ENCODE results near the gene ENDOV.

ENDOV gene

GRCh38 chr17:80380555-80381002 lies 34.4 kb upstream of the ENDOV start:
- Histone ChIP-seq H3K4ac (ENCODE audit: low read depth in 1 of 2, low read length in 2 of 2) (no peak overlapping the region), H2BK12ac (ENCODE audit: low read length in 2 of 2) (no peak overlapping the region), H2BK120ac (ENCODE audit: low read depth, low read length) (no peak overlapping the region), H3K36me3 (ENCODE audit: control insufficient read depth in 1 of 2, insufficient read depth in 2 of 2, low read depth in 1 of 2, low read length in 2 of 2) (peaks cover 75 to 100% of the 10 kb centered on the region in 2 experiments), H3K27ac (ENCODE audit: low read length, poor library complexity, severe bottlenecking) (no peak overlapping the region), H4K8ac (ENCODE audit: low read length) (no peak overlapping the region), H2BK15ac (ENCODE audit: low read depth, poor library complexity, severe bottlenecking) (no peak overlapping the region), H4K91ac (ENCODE audit: low read length) (no peak overlapping the region), H3K79me1 (replicated peaks; ENCODE audit: low read length, poor library complexity, severe bottlenecking) (peaks cover 14% of the 10 kb centered on the region), H3K9me3 (ENCODE audit: control insufficient read depth, low read length) (no peaks in the 10 kb centered on the region), H3K4me3 (ENCODE audit: insufficient read depth in 1 of 2, low read depth in 1 of 2, low read length in 2 of 2) (no peak overlapping the region), H3K23ac (ENCODE audit: low read length in 2 of 2) (no peak overlapping the region), H3K9ac (ENCODE audit: low read length) (no peak overlapping the region), H3K27me3 (ENCODE audit: control insufficient read depth in 1 of 2, insufficient read depth in 1 of 2, low read length in 2 of 2) (no peaks in the 10 kb centered on the region), H2AFZ (ENCODE audit: low read depth, low read length) (no peak overlapping the region), H2AK5ac (ENCODE audit: low read length, severe bottlenecking) (no peak overlapping the region), H3K18ac (ENCODE audit: low read depth in 1 of 2, low read length in 2 of 2) (no peak overlapping the region), H3K4me2 (ENCODE audit: low read length, poor library complexity, severe bottlenecking) (no peak overlapping the region), H3K4me1 (ENCODE audit: control insufficient read depth, insufficient read depth, low read depth, low read length) (no peaks in the 10 kb centered on the region), H2BK5ac (ENCODE audit: low read depth, low read length, poor library complexity, severe bottlenecking) (no peak overlapping the region), H3K14ac (ENCODE audit: low read length in 2 of 2) (no peak overlapping the region)
- no peak for DNase-seq
- 91% methylated on average over 21 of the region's 21 CpGs for WGBS

- no peaks in the 10 kb centered on the region for H3K4me1 ChIP-seq (ENCODE audit: control insufficient read depth, insufficient read depth, low read depth, low read length)
- WGBS = 96% methylated on average over 18 of the region's 18 CpGs
Measured at GRCh38 chr17:80381416-80381923, 33.5 kb upstream of the ENDOV start.

DNA sequence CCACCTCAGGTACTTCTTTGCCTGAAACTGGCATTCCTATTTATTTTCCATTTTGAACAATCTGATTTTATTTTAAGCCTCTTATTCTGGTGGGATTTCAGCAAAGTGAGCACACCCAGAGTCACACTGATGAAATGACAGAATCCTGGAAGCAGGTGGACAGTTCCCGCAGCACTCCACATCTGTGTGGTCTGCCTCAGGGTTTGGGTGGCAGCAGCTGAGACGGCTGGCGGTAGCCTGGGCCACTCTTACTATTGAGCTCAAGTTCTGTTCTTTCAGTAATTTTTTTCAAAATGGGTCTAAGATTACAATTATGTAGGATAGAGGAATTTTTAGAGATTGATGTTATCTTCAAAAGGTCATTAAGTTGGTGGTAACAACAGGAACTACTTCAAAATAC lies 32.5 kb upstream of the ENDOV start:
- Histone ChIP-seq H3K18ac (ENCODE audit: low read depth in 1 of 2, low read length in 2 of 2) (no peak overlapping the region), H2BK120ac (ENCODE audit: low read depth, low read length) (no peak overlapping the region), H2AK5ac (ENCODE audit: low read length, severe bottlenecking) (no peak overlapping the region), H3K9me3 (ENCODE audit: control insufficient read depth, low read length) (no peaks in the 10 kb centered on the region), H3K79me1 (replicated peaks; ENCODE audit: low read length, poor library complexity, severe bottlenecking) (peaks cover 12% of the 10 kb centered on the region), H3K23ac (ENCODE audit: low read length in 2 of 2) (no peak overlapping the region), H3K4me1 (ENCODE audit: control insufficient read depth, insufficient read depth, low read depth, low read length) (no peaks in the 10 kb centered on the region), H3K36me3 (ENCODE audit: control insufficient read depth in 1 of 2, insufficient read depth in 2 of 2, low read depth in 1 of 2, low read length in 2 of 2) (peaks cover 82 to 100% of the 10 kb centered on the region in 2 experiments), H2BK12ac (ENCODE audit: low read length in 2 of 2) (no peak overlapping the region), H2BK5ac (ENCODE audit: low read depth, low read length, poor library complexity, severe bottlenecking) (no peak overlapping the region), H3K27ac (ENCODE audit: low read length, poor library complexity, severe bottlenecking) (no peak overlapping the region), H4K91ac (ENCODE audit: low read length) (no peak overlapping the region), H4K8ac (ENCODE audit: low read length) (no peak overlapping the region), H2AFZ (ENCODE audit: low read depth, low read length) (no peak overlapping the region), H3K4me2 (ENCODE audit: low read length, poor library complexity, severe bottlenecking) (no peak overlapping the region), H3K14ac (ENCODE audit: low read length in 2 of 2) (no peak overlapping the region), H2BK15ac (ENCODE audit: low read depth, poor library complexity, severe bottlenecking) (no peak overlapping the region), H3K4ac (ENCODE audit: low read depth in 1 of 2, low read length in 2 of 2) (no peak overlapping the region), H3K27me3 (ENCODE audit: control insufficient read depth in 1 of 2, insufficient read depth in 1 of 2, low read length in 2 of 2) (no peaks in the 10 kb centered on the region), H3K4me3 (ENCODE audit: insufficient read depth in 1 of 2, low read depth in 1 of 2, low read length in 2 of 2) (no peak overlapping the region), H3K9ac (ENCODE audit: low read length) (no peak overlapping the region)
- DNase-seq = no peak
- 100% methylated on average over 3 of the region's 3 CpGs for WGBS

More at GRCh38 chr17:80381416-80381923, 33.5 kb upstream of the ENDOV start:
- Histone ChIP-seq H3K27me3 (ENCODE audit: control insufficient read depth in 1 of 2, insufficient read depth in 1 of 2, low read length in 2 of 2) (no peaks in the 10 kb centered on the region), H3K23ac (ENCODE audit: low read length in 2 of 2) (no peak overlapping the region), H3K79me1 (replicated peaks; ENCODE audit: low read length, poor library complexity, severe bottlenecking) (peaks cover 15% of the 10 kb centered on the region), H2AK5ac (ENCODE audit: low read length, severe bottlenecking) (no peak overlapping the region), H4K8ac (ENCODE audit: low read length) (no peak overlapping the region), H4K91ac (ENCODE audit: low read length) (no peak overlapping the region), H3K9me3 (ENCODE audit: control insufficient read depth, low read length) (no peaks in the 10 kb centered on the region), H3K18ac (ENCODE audit: low read depth in 1 of 2, low read length in 2 of 2) (no peak overlapping the region), H3K4ac (ENCODE audit: low read depth in 1 of 2, low read length in 2 of 2) (no peak overlapping the region), H2BK5ac (ENCODE audit: low read depth, low read length, poor library complexity, severe bottlenecking) (no peak overlapping the region), H3K4me3 (ENCODE audit: insufficient read depth in 1 of 2, low read depth in 1 of 2, low read length in 2 of 2) (no peak overlapping the region), H3K4me2 (ENCODE audit: low read length, poor library complexity, severe bottlenecking) (no peak overlapping the region), H3K36me3 (ENCODE audit: control insufficient read depth in 1 of 2, insufficient read depth in 2 of 2, low read depth in 1 of 2, low read length in 2 of 2) (peaks cover 79 to 100% of the 10 kb centered on the region in 2 experiments), H2BK15ac (ENCODE audit: low read depth, poor library complexity, severe bottlenecking) (no peak overlapping the region), H3K14ac (ENCODE audit: low read length in 2 of 2) (no peak overlapping the region), H2BK120ac (ENCODE audit: low read depth, low read length) (no peak overlapping the region), H2BK12ac (ENCODE audit: low read length in 2 of 2) (no peak overlapping the region), H3K27ac (ENCODE audit: low read length, poor library complexity, severe bottlenecking) (no peak overlapping the region), H2AFZ (ENCODE audit: low read depth, low read length) (no peak overlapping the region), H3K9ac (ENCODE audit: low read length) (no peak overlapping the region)
- no peak for DNase-seq

- no peak overlapping the region for H2BK5ac ChIP-seq (ENCODE audit: low read depth, low read length, poor library complexity, severe bottlenecking)
- no peaks in the 10 kb centered on the region for H3K4me1 ChIP-seq (ENCODE audit: control insufficient read depth, insufficient read depth, low read depth, low read length)
- no peak overlapping the region for H2AFZ ChIP-seq (ENCODE audit: low read depth, low read length)
- H3K23ac ChIP-seq (ENCODE audit: low read length in 2 of 2) = no peak overlapping the region
- no peak overlapping the region for H2BK15ac ChIP-seq (ENCODE audit: low read depth, poor library complexity, severe bottlenecking)
- no peak overlapping the region for H4K91ac ChIP-seq (ENCODE audit: low read length)
- no peak overlapping the region for H3K4ac ChIP-seq (ENCODE audit: low read depth in 1 of 2, low read length in 2 of 2)
- H3K4me3 ChIP-seq (ENCODE audit: insufficient read depth in 1 of 2, low read depth in 1 of 2, low read length in 2 of 2) = no peak overlapping the region
- no peak overlapping the region for H3K18ac ChIP-seq (ENCODE audit: low read depth in 1 of 2, low read length in 2 of 2)
- peaks cover 13% of the 10 kb centered on the region for H3K79me1 ChIP-seq (replicated peaks; ENCODE audit: low read length, poor library complexity, severe bottlenecking)
- no peak overlapping the region for H3K9ac ChIP-seq (ENCODE audit: low read length)
- H3K36me3 ChIP-seq (ENCODE audit: control insufficient read depth in 1 of 2, insufficient read depth in 2 of 2, low read depth in 1 of 2, low read length in 2 of 2) = peaks cover 81 to 99% of the 10 kb centered on the region in 2 experiments
- no peak for DNase-seq
- H3K27me3 ChIP-seq (ENCODE audit: control insufficient read depth in 1 of 2, insufficient read depth in 1 of 2, low read length in 2 of 2) = no peaks in the 10 kb centered on the region
- no peak overlapping the region for H2AK5ac ChIP-seq (ENCODE audit: low read length, severe bottlenecking)
- no peak overlapping the region for H3K27ac ChIP-seq (ENCODE audit: low read length, poor library complexity, severe bottlenecking)
- H4K8ac ChIP-seq (ENCODE audit: low read length) = no peak overlapping the region
- WGBS = 96% methylated on average over 8 of the region's 8 CpGs
- no peak overlapping the region for H3K14ac ChIP-seq (ENCODE audit: low read length in 2 of 2)
- H2BK12ac ChIP-seq (ENCODE audit: low read length in 2 of 2) = no peak overlapping the region
- no peak overlapping the region for H3K4me2 ChIP-seq (ENCODE audit: low read length, poor library complexity, severe bottlenecking)
- H3K9me3 ChIP-seq (ENCODE audit: control insufficient read depth, low read length) = no peaks in the 10 kb centered on the region
- no peak overlapping the region for H2BK120ac ChIP-seq (ENCODE audit: low read depth, low read length)
Measured at GRCh38 chr17:80382956-80383355, 32.0 kb upstream of the ENDOV start.
